Sigmoid colon (tissue), 4 donors: Measurements from ENCODE around the gene MYO9A.

Experiments used
- CTCF ChIP-seq, 4 experiments: fragments of 450-650 bp in 3 of 4; fragments of 200-600 bp in 1 of 4; IDR thresholded peaks; one replicate each; pipeline ENCODE4 v1.5.1; 2016 to 2019; ENCODE audit warnings: antibody characterized with exemption in 4 of 4, mild to moderate bottlenecking in 3 of 4, moderate library complexity in 2 of 4
- EP300 ChIP-seq, 4 donors: sonication (generic); formaldehyde crosslinking; IDR thresholded peaks; one replicate each; pipeline ENCODE4 v1.6.1; 2017; ENCODE audit warnings: antibody characterized with exemption in 4 of 4
- POLR2A ChIP-seq, 2 donors: fragments of 450-650 bp; IDR thresholded peaks; one replicate each; pipeline ENCODE4 v1.6.1; 2016; ENCODE audit warnings: antibody characterized with exemption in 2 of 2, mild to moderate bottlenecking in 2 of 2, moderate library complexity in 2 of 2
- POLR2AphosphoS5 ChIP-seq, 4 donors: sonication (generic); formaldehyde crosslinking; IDR thresholded peaks; one replicate each; pipeline ENCODE4 v1.6.1; 2017; ENCODE audit warnings: antibody characterized with exemption in 4 of 4

- TF ChIP-seq CTCF (IDR thresholded peaks at IDR 0.05) = no peak
- TF ChIP-seq EP300 (IDR thresholded peaks at IDR 0.05) = no peak
- TF ChIP-seq POLR2A (IDR thresholded peaks at IDR 0.05) = no peak
- no peak for TF ChIP-seq POLR2AphosphoS5 (IDR thresholded peaks at IDR 0.05)
These were observed 120.3 kb downstream of the MYO9A start for GRCh38 chr15:71997691-71998090.
